Adipocyte (in vitro differentiated cells): ENCODE data around the gene SEC31A.

Source experiments
- DNase-seq: peaks from one replicate; pipeline ENCODE4 v3.0.0-alpha.2; 2015; ENCODE audit warnings: low read depth
- H3K27me3 ChIP-seq: replicated peaks from 2 replicates; pipeline ENCODE4 v1.7.0; 2013; ENCODE audit warnings: mild to moderate bottlenecking, low read length, moderate library complexity; ENCODE audit not compliant: control insufficient read depth, insufficient read depth
- H3K36me3 ChIP-seq: 2 replicates; pipeline ENCODE4 v1.7.0; 2013; ENCODE audit warnings: low read length, mild to moderate bottlenecking, moderate library complexity; ENCODE audit not compliant: control insufficient read depth, insufficient read depth, severe bottlenecking
- H3K4me1 ChIP-seq: 2 replicates; pipeline ENCODE4 v1.7.0; 2013; ENCODE audit warnings: mild to moderate bottlenecking, low read length, moderate library complexity; ENCODE audit not compliant: control insufficient read depth, insufficient read depth
- H3K4me3 ChIP-seq: 2 replicates; pipeline ENCODE4 v1.7.0; 2013; ENCODE audit warnings: mild to moderate bottlenecking, low read length, moderate library complexity
- H3K9ac ChIP-seq: 2 replicates; pipeline ENCODE4 v1.7.0; 2013; ENCODE audit warnings: mild to moderate bottlenecking, low read length, moderate library complexity
- H3K9me3 ChIP-seq: 2 replicates; pipeline ENCODE4 v1.7.0; 2013; ENCODE audit warnings: mild to moderate bottlenecking, low read length, moderate library complexity; ENCODE audit not compliant: control insufficient read depth

Gene SEC31A

GRCh38 chr4:82787342-82787741, 103.6 kb downstream of the SEC31A start:
- peaks cover 33% of the 10 kb centered on the region for H3K4me1 ChIP-seq
- H3K36me3 ChIP-seq: no peaks in the 10 kb centered on the region
- H3K9me3 ChIP-seq: no peaks in the 10 kb centered on the region
- no peak overlapping the region for H3K9ac ChIP-seq
- no peaks in the 10 kb centered on the region for H3K27me3 ChIP-seq
- H3K4me3 ChIP-seq: no peak overlapping the region
- DNase-seq: no peak

GRCh38 chr4:82786828-82787227, 104.1 kb downstream of the SEC31A start:
- DNase-seq: no peak
- no peak overlapping the region for H3K9ac ChIP-seq
- H3K4me3 ChIP-seq: no peak overlapping the region
- H3K4me1 ChIP-seq: peaks cover 33% of the 10 kb centered on the region
- H3K27me3 ChIP-seq: no peaks in the 10 kb centered on the region
- no peaks in the 10 kb centered on the region for H3K9me3 ChIP-seq
- H3K36me3 ChIP-seq: no peaks in the 10 kb centered on the region

GRCh38 chr4:82785611-82786400, 105.1 kb downstream of the SEC31A start:
- DNase-seq: peak; percentile 78
- no peaks in the 10 kb centered on the region for H3K9me3 ChIP-seq
- peak overlapping the region; percentile 31 for H3K9ac ChIP-seq
- H3K27me3 ChIP-seq: no peaks in the 10 kb centered on the region
- H3K4me3 ChIP-seq: peak overlapping the region; percentile 52
- H3K4me1 ChIP-seq: peaks cover 35% of the 10 kb centered on the region
- H3K36me3 ChIP-seq: no peaks in the 10 kb centered on the region

- Histone ChIP-seq H3K36me3 (no peaks in the 10 kb centered on the region), H3K4me1 (peaks cover 37% of the 10 kb centered on the region), H3K4me3 (peak overlapping the region; percentile 52), H3K27me3 (no peaks in the 10 kb centered on the region), H3K9me3 (no peaks in the 10 kb centered on the region), H3K9ac (peak overlapping the region; percentile 17)
- peak; percentile 25 for DNase-seq
Measured at GRCh38 chr4:82784681-82785610, 106.0 kb downstream of the SEC31A start.

GRCh38 chr4:82782626-82783345, 108.2 kb downstream of the SEC31A start:
- H3K4me3 ChIP-seq: no peak overlapping the region
- H3K9me3 ChIP-seq: no peaks in the 10 kb centered on the region
- H3K27me3 ChIP-seq: no peaks in the 10 kb centered on the region
- H3K9ac ChIP-seq: no peak overlapping the region
- H3K36me3 ChIP-seq: no peaks in the 10 kb centered on the region
- no peak for DNase-seq
- H3K4me1 ChIP-seq: peaks cover 37% of the 10 kb centered on the region

- DNase-seq: peak; percentile 63
- no peak overlapping the region for H3K4me3 ChIP-seq
- no peaks in the 10 kb centered on the region for H3K27me3 ChIP-seq
- no peak overlapping the region for H3K9ac ChIP-seq
- H3K9me3 ChIP-seq: no peaks in the 10 kb centered on the region
- H3K4me1 ChIP-seq: peaks cover 29% of the 10 kb centered on the region
- H3K36me3 ChIP-seq: no peaks in the 10 kb centered on the region
Measured at GRCh38 chr4:82780752-82781231, 110.2 kb downstream of the SEC31A start.

GRCh38 chr4:82780170-82780751, 110.7 kb downstream of the SEC31A start:
- DNase-seq: no peak
- H3K9me3 ChIP-seq: no peaks in the 10 kb centered on the region

GRCh38 chr4:82779032-82779431, 111.9 kb downstream of the SEC31A start:
- no peak overlapping the region for H3K9ac ChIP-seq
- no peaks in the 10 kb centered on the region for H3K9me3 ChIP-seq
- no peaks in the 10 kb centered on the region for H3K27me3 ChIP-seq
- no peak overlapping the region for H3K4me3 ChIP-seq
- DNase-seq: no peak
- no peaks in the 10 kb centered on the region for H3K36me3 ChIP-seq
- H3K4me1 ChIP-seq: peaks cover 25% of the 10 kb centered on the region

More at GRCh38 chr4:82780170-82780751, 110.7 kb downstream of the SEC31A start:
- Histone ChIP-seq H3K4me3 (no peak overlapping the region), H3K9ac (no peak overlapping the region), H3K36me3 (no peaks in the 10 kb centered on the region), H3K27me3 (no peaks in the 10 kb centered on the region), H3K4me1 (peaks cover 24% of the 10 kb centered on the region)

- no peaks in the 10 kb centered on the region for H3K27me3 ChIP-seq
- H3K9me3 ChIP-seq: no peaks in the 10 kb centered on the region
- no peaks in the 10 kb centered on the region for H3K36me3 ChIP-seq
- no peak overlapping the region for H3K4me3 ChIP-seq
- DNase-seq: no peak
- H3K4me1 ChIP-seq: peaks cover 26% of the 10 kb centered on the region
- H3K9ac ChIP-seq: no peak overlapping the region
Measured at GRCh38 chr4:82777857-82778525, 113.0 kb downstream of the SEC31A start.

- DNase-seq: peak; percentile 80
- no peaks in the 10 kb centered on the region for H3K36me3 ChIP-seq
- no peaks in the 10 kb centered on the region for H3K9me3 ChIP-seq
- no peaks in the 10 kb centered on the region for H3K27me3 ChIP-seq
- no peak overlapping the region for H3K4me3 ChIP-seq
- H3K9ac ChIP-seq: no peak overlapping the region
- peaks cover 26% of the 10 kb centered on the region for H3K4me1 ChIP-seq
Measured at GRCh38 chr4:82776925-82777542, 113.9 kb downstream of the SEC31A start.
